NT2/D1 (cell line): ENCODE measurements around the gene EPS8L1.

Experiments
- SUZ12 ChIP-seq: IDR thresholded peaks from 2 replicates; pipeline ENCODE4 v1.6.1; 2011; ENCODE audit not compliant: insufficient read length, insufficient read depth; ENCODE audit errors: extremely low read depth
- YY1 ChIP-seq: IDR thresholded peaks from 2 replicates; pipeline ENCODE4 v1.6.1; 2011; ENCODE audit not compliant: insufficient read length, insufficient read depth
- ZNF274 ChIP-seq: IDR thresholded peaks from 2 replicates; pipeline ENCODE4 v1.6.1; 2011; ENCODE audit warnings: mild to moderate bottlenecking, low read depth, low read length

DNA sequence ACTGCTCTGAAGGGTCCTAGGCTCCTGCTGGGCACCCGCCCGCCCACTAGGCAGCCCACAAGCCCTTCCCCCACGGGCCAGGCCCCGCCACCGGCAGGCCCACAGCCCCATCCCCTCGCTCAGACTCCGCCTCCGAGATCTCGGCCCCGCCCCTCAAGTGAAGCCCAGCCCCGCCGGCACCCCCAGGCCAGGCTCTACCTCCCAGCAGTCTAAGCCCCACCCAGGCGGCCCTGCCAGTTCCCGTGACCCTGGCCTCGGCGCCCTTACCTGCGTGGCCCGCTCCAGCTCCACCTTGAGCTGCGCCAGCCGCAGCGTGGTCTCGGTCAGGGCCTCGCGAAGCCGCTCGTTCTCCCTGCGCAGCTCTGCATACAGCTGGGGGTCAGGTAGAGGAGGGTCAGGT, 16.3 kb downstream of the EPS8L1 start:
- TF ChIP-seq YY1, result no peak
- no peak for TF ChIP-seq ZNF274
- no peak for TF ChIP-seq SUZ12
